WTC11 (cell line): Measurements from ENCODE around the gene GOLGA2. TPM values are rescaled to one million over a fixed set of nuclear protein-coding genes. Genes with fewer than 3 reads are reported as not detected.

Source experiments
- ATAC-seq: fragments of 200-7000 bp; cut with Tn5 transposase; 2 replicates; pipeline ENCODE4 v1.10.0; 2021; ENCODE audit warnings: mild to moderate bottlenecking, moderate library complexity
- CTCF ChIA-PET: fragments of 300-600 bp; sonication (Branson Sonifier 250); formaldehyde crosslinking; loops from one replicate; lab custom pipeline; 2021; ENCODE audit warnings: antibody characterized with exemption; lab: Charles Lee
- POLR2A ChIA-PET: fragments of 350-600 bp; sonication (Branson Sonifier 250); formaldehyde crosslinking; loops from one replicate; lab custom pipeline; 2021; ENCODE audit warnings: antibody characterized with exemption; lab: Charles Lee
- DNase-seq: peaks from one replicate; pipeline ENCODE4 v3.0.0; 2021; ENCODE audit warnings: low spot score
- H3K27ac Mint-ChIP-seq: 2 replicates; pipeline ENCODE4 v1.8.0; 2021; ENCODE audit warnings: mixed read lengths
- H3K27me3 Mint-ChIP-seq: 2 replicates; pipeline ENCODE4 v1.8.0; 2021; ENCODE audit warnings: low read depth, mild to moderate bottlenecking, moderate library complexity, mixed read lengths
- H3K36me3 Mint-ChIP-seq: 2 replicates; pipeline ENCODE4 v1.8.0; 2021; ENCODE audit warnings: mixed read lengths
- H3K4me1 Mint-ChIP-seq: 2 replicates; pipeline ENCODE4 v1.8.0; 2022; ENCODE audit warnings: mixed read lengths
- H3K4me3 Mint-ChIP-seq: 2 replicates; pipeline ENCODE4 v1.8.0; 2021; ENCODE audit warnings: mild to moderate bottlenecking, moderate library complexity, mixed read lengths
- H3K9me3 Mint-ChIP-seq: 2 replicates; pipeline ENCODE4 v1.8.0; 2021; ENCODE audit warnings: mixed read lengths
- CBFB ChIP-seq: sonication (generic); formaldehyde crosslinking; IDR thresholded peaks from 2 replicates; pipeline ENCODE4 v1.8.1; 2022; ENCODE audit warnings: mild to moderate bottlenecking, low read depth, missing genetic modification reagents
- CREB1 ChIP-seq: sonication (generic); formaldehyde crosslinking; IDR thresholded peaks from 2 replicates; pipeline ENCODE4 v1.8.0; 2023; ENCODE audit warnings: mild to moderate bottlenecking, missing genetic modification reagents
- CTCF ChIP-seq: fragments of 200-600 bp; IDR thresholded peaks from 2 replicates; pipeline ENCODE4 v1.8.0; 2022; ENCODE audit warnings: antibody characterized with exemption
- ELF4 ChIP-seq: sonication (generic); formaldehyde crosslinking; IDR thresholded peaks from 2 replicates; pipeline ENCODE4 v1.8.1; 2022; ENCODE audit warnings: low read depth, mild to moderate bottlenecking, moderate library complexity, missing genetic modification reagents
- FOXP1 ChIP-seq: sonication (generic); formaldehyde crosslinking; IDR thresholded peaks from 2 replicates; pipeline ENCODE4 v1.8.0; 2022; ENCODE audit warnings: missing genetic modification reagents, mild to moderate bottlenecking, moderate library complexity, borderline replicate concordance
- GRHL2 ChIP-seq: fragments of 250-450 bp; sonication (Bioruptor Pico); IDR thresholded peaks from 2 replicates; pipeline ENCODE4 v1.8.0; 2022; ENCODE audit warnings: mild to moderate bottlenecking, moderate library complexity; ENCODE audit not compliant: insufficient replicate concordance, severe bottlenecking
- GTF2I ChIP-seq: fragments of 250-450 bp; sonication (Bioruptor Pico); conservative IDR thresholded peaks from 2 replicates; pipeline ENCODE4 v1.4.0; 2021; ENCODE audit warnings: mild to moderate bottlenecking
- HMGA2 ChIP-seq: fragments of 250-450 bp; sonication (Bioruptor Pico); IDR thresholded peaks from 2 replicates; pipeline ENCODE4 v1.4.0; 2021; ENCODE audit warnings: mild to moderate bottlenecking, moderate library complexity
- HMGXB4 ChIP-seq: sonication (generic); formaldehyde crosslinking; IDR thresholded peaks from 2 replicates; pipeline ENCODE4 v1.8.1; 2023; ENCODE audit warnings: mild to moderate bottlenecking, moderate library complexity, missing genetic modification reagents
- IRF2 ChIP-seq: sonication (generic); formaldehyde crosslinking; IDR thresholded peaks from 2 replicates; pipeline ENCODE4 v1.8.0; 2022; ENCODE audit warnings: low read depth, missing genetic modification reagents, borderline replicate concordance
- MXD4 ChIP-seq: fragments of 250-450 bp; sonication (Bioruptor Pico); IDR thresholded peaks from 2 replicates; pipeline ENCODE4 v1.8.0; 2021; ENCODE audit warnings: mild to moderate bottlenecking, moderate library complexity, borderline replicate concordance
- NR1H2 ChIP-seq: sonication (generic); formaldehyde crosslinking; IDR thresholded peaks from 2 replicates; pipeline ENCODE4 v1.9.0; 2021; ENCODE audit warnings: mild to moderate bottlenecking, moderate library complexity, missing genetic modification reagents
- PRDM15 ChIP-seq: sonication (generic); formaldehyde crosslinking; IDR thresholded peaks from 2 replicates; pipeline ENCODE4 v1.8.0; 2022; ENCODE audit warnings: missing genetic modification reagents
- RORB ChIP-seq: fragments of 250-450 bp; sonication (Bioruptor Pico); IDR thresholded peaks from 2 replicates; pipeline ENCODE4 v1.9.0; 2021; ENCODE audit warnings: mild to moderate bottlenecking
- SMAD3 ChIP-seq: sonication (generic); formaldehyde crosslinking; IDR thresholded peaks from 2 replicates; pipeline ENCODE4 v1.8.0; 2022; ENCODE audit warnings: missing genetic modification reagents, mild to moderate bottlenecking, borderline replicate concordance
- ZNF671 ChIP-seq: fragments of 250-450 bp; sonication (Bioruptor Pico); IDR thresholded peaks from 2 replicates; pipeline ENCODE4 v1.8.0; 2021; ENCODE audit warnings: mild to moderate bottlenecking
- total RNA-seq: library from RNA; stranded (reverse); gene quantifications from 3 replicates; pipeline ENCODE4 v1.2.3, GENCODE V29; 2021
- TF ChIP-seq, protein P1 (sequence below): sonication (generic); formaldehyde crosslinking; conservative IDR thresholded peaks from 2 replicates; pipeline ENCODE4 v1.8.1; 2022; ENCODE audit warnings: mild to moderate bottlenecking, missing genetic modification reagents
- TF ChIP-seq, protein P2 (sequence below): sonication (generic); formaldehyde crosslinking; IDR thresholded peaks from 2 replicates; pipeline ENCODE4 v1.8.1; 2022; ENCODE audit warnings: low read depth, missing genetic modification reagents, borderline replicate concordance
- TF ChIP-seq, protein P3 (sequence below): sonication (generic); formaldehyde crosslinking; IDR thresholded peaks from 2 replicates; pipeline ENCODE4 v1.8.1; 2022; ENCODE audit warnings: missing genetic modification reagents, borderline replicate concordance
- TF ChIP-seq, protein P4 (sequence below): sonication (generic); formaldehyde crosslinking; IDR thresholded peaks from 2 replicates; pipeline ENCODE4 v1.8.0; 2022; ENCODE audit warnings: mild to moderate bottlenecking, missing genetic modification reagents

The GOLGA2 gene
- total RNA-seq, 1 experiment from 2014 or later, result 66.3 TPM

- no peak overlapping the region for H3K27ac Mint-ChIP-seq
- CTCF ChIA-PET, result interaction anchor here (0.8 to 1.1 kb wide), 2 partner anchors 37 to 104 kb away, joined by 3 read pairs; no protein-coding TSS in a partner anchor
Observed at GRCh38 chr9:128222026-128222425, 53.8 kb downstream of the GOLGA2 start.

More at GRCh38 chr9:128222026-128222425, 53.8 kb downstream of the GOLGA2 start:
- Mint-ChIP-seq H3K27me3 (no peaks in the 10 kb centered on the region), H3K36me3 (peaks cover 24% of the 10 kb centered on the region), H3K4me1 (peaks cover 12% of the 10 kb centered on the region), H3K9me3 (no peaks in the 10 kb centered on the region), H3K4me3 (no peak overlapping the region)
- TF ChIP-seq, protein P1, sequence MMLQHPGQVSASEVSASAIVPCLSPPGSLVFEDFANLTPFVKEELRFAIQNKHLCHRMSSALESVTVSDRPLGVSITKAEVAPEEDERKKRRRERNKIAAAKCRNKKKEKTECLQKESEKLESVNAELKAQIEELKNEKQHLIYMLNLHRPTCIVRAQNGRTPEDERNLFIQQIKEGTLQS, result no peak
- no peak for TF ChIP-seq MXD4 (CRISPR knock-in tag)
- no peak for TF ChIP-seq GTF2I (CRISPR knock-in tag)
- no peak for TF ChIP-seq ZNF671 (CRISPR knock-in tag)
- TF ChIP-seq CTCF, result no peak
- no peak for TF ChIP-seq CBFB (CRISPR knock-in tag)
- no peak for TF ChIP-seq FOXP1
- no peak for TF ChIP-seq IRF2
- no peak for TF ChIP-seq SMAD3 (CRISPR knock-in tag)
- TF ChIP-seq HMGA2 (CRISPR knock-in tag), result no peak
- no peak for TF ChIP-seq CREB1 (CRISPR knock-in tag)
- TF ChIP-seq, protein P2, sequence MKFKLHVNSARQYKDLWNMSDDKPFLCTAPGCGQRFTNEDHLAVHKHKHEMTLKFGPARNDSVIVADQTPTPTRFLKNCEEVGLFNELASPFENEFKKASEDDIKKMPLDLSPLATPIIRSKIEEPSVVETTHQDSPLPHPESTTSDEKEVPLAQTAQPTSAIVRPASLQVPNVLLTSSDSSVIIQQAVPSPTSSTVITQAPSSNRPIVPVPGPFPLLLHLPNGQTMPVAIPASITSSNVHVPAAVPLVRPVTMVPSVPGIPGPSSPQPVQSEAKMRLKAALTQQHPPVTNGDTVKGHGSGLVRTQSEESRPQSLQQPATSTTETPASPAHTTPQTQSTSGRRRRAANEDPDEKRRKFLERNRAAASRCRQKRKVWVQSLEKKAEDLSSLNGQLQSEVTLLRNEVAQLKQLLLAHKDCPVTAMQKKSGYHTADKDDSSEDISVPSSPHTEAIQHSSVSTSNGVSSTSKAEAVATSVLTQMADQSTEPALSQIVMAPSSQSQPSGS, result no peak
- TF ChIP-seq HMGXB4 (CRISPR knock-in tag), result no peak
- TF ChIP-seq ELF4 (CRISPR knock-in tag), result no peak
- TF ChIP-seq GRHL2 (CRISPR knock-in tag), result no peak
- TF ChIP-seq NR1H2 (CRISPR knock-in tag), result no peak
- TF ChIP-seq, protein P3, sequence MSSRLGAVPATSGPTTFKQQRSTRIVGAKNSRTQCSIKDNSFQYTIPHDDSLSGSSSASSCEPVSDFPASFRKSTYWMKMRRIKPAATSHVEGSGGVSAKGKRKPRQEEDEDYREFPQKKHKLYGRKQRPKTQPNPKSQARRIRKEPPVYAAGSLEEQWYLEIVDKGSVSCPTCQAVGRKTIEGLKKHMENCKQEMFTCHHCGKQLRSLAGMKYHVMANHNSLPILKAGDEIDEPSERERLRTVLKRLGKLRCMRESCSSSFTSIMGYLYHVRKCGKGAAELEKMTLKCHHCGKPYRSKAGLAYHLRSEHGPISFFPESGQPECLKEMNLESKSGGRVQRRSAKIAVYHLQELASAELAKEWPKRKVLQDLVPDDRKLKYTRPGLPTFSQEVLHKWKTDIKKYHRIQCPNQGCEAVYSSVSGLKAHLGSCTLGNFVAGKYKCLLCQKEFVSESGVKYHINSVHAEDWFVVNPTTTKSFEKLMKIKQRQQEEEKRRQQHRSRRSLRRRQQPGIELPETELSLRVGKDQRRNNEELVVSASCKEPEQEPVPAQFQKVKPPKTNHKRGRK (CRISPR knock-in tag), result no peak
- TF ChIP-seq PRDM15 (CRISPR knock-in tag), result no peak
- TF ChIP-seq RORB, result no peak
- TF ChIP-seq, protein P4, sequence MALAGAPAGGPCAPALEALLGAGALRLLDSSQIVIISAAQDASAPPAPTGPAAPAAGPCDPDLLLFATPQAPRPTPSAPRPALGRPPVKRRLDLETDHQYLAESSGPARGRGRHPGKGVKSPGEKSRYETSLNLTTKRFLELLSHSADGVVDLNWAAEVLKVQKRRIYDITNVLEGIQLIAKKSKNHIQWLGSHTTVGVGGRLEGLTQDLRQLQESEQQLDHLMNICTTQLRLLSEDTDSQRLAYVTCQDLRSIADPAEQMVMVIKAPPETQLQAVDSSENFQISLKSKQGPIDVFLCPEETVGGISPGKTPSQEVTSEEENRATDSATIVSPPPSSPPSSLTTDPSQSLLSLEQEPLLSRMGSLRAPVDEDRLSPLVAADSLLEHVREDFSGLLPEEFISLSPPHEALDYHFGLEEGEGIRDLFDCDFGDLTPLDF, result no peak
- POLR2A ChIA-PET, result no interaction called here
- ATAC-seq, result no peak
- DNase-seq, result no peak
